H1 (cell line): ENCODE results near the gene CCDC116. TPM values are rescaled to one million over a fixed set of nuclear protein-coding genes. Genes with fewer than 3 reads are reported as not detected.

Source experiments
- BACH1 ChIP-seq: IDR thresholded peaks from 2 replicates; pipeline ENCODE4 v1.6.1; 2012; ENCODE audit warnings: low read length, improper control_type of control experiment
- CBX5 ChIP-seq: fragments of 300-800, 300-1000 bp; sonication (generic); IDR thresholded peaks from 2 replicates; pipeline ENCODE4 v1.7.1; 2016; ENCODE audit warnings: antibody characterized with exemption, low read length, low read depth
- CEBPB ChIP-seq: IDR thresholded peaks from 2 replicates; pipeline ENCODE4 v1.6.1; 2012; ENCODE audit warnings: low read depth, low read length
- CTCF ChIP-seq, 3 experiments: IDR thresholded peaks; 1 replicate in 2 of 3; 2 replicates in 1 of 3; pipeline versions ENCODE4 v1.5.1 to v1.6.1; 2011; ENCODE audit warnings: low read length in 3 of 3, mild to moderate bottlenecking in 3 of 3, inconsistent platforms in 2 of 3, low read depth in 1 of 3, moderate library complexity in 1 of 3; ENCODE audit not compliant: insufficient read depth in 1 of 3; ENCODE audit errors: control extremely low read depth in 1 of 3
- E2F6 ChIP-seq: IDR thresholded peaks from 2 replicates; pipeline ENCODE4 v1.6.1; 2012; ENCODE audit warnings: inconsistent platforms
- EP300 ChIP-seq, 2 experiments: IDR thresholded peaks; 1 replicate in 1 of 2; 2 replicates in 1 of 2; pipeline ENCODE4 v1.6.1; 2011 to 2012; ENCODE audit warnings: low read depth in 2 of 2, low read length in 2 of 2, mild to moderate bottlenecking in 2 of 2, borderline replicate concordance in 1 of 2, inconsistent platforms in 1 of 2, moderate library complexity in 1 of 2
- HDAC6 ChIP-seq: IDR thresholded peaks from one replicate; pipeline ENCODE4 v1.7.1; 2012; ENCODE audit warnings: low read depth, mild to moderate bottlenecking, inconsistent platforms, low read length, moderate library complexity
- JUND ChIP-seq: IDR thresholded peaks from 2 replicates; pipeline ENCODE4 v1.6.1; 2011; ENCODE audit warnings: mild to moderate bottlenecking, improper control_type of control experiment, low read length
- KDM1A ChIP-seq: fragments of 200-600, 300-600 bp; sonication (generic); IDR thresholded peaks from 2 replicates; pipeline ENCODE4 v1.7.1; 2016; ENCODE audit warnings: mild to moderate bottlenecking, low read length, borderline replicate concordance
- KDM5A ChIP-seq: fragments of 200-600 bp; IDR thresholded peaks from 2 replicates; pipeline ENCODE4 v1.7.1; 2012; ENCODE audit warnings: mild to moderate bottlenecking, low read length, inconsistent platforms, mixed read lengths
- MAFK ChIP-seq: IDR thresholded peaks from 2 replicates; pipeline ENCODE4 v1.6.1; 2012; ENCODE audit warnings: low read depth, mild to moderate bottlenecking, improper control_type of control experiment, low read length
- MAX ChIP-seq: IDR thresholded peaks from 2 replicates; pipeline ENCODE4 v1.6.1; 2012; ENCODE audit warnings: inconsistent platforms
- NANOG ChIP-seq: IDR thresholded peaks from 2 replicates; pipeline ENCODE4 v1.6.1; 2011; ENCODE audit warnings: low read length, low read depth, mild to moderate bottlenecking, inconsistent platforms; ENCODE audit not compliant: insufficient read depth, poor library complexity, severe bottlenecking
- NRF1 ChIP-seq: IDR thresholded peaks from 2 replicates; pipeline ENCODE4 v1.6.1; 2011; ENCODE audit warnings: mild to moderate bottlenecking, low read depth, low read length, improper control_type of control experiment
- PHF8 ChIP-seq: fragments of 200-600 bp; sonication (generic); conservative IDR thresholded peaks from 2 replicates; pipeline ENCODE4 v1.7.1; 2012; ENCODE audit warnings: low read depth, mild to moderate bottlenecking, inconsistent platforms, low read length, moderate library complexity
- POU5F1 ChIP-seq: IDR thresholded peaks from 2 replicates; pipeline ENCODE4 v1.6.1; 2011; ENCODE audit warnings: low read depth, mild to moderate bottlenecking, low read length, moderate library complexity
- RAD21 ChIP-seq, 2 experiments: IDR thresholded peaks in 1 of 2; conservative IDR thresholded peaks in 1 of 2; 2 replicates each; pipeline ENCODE4 v1.6.1; 2011; ENCODE audit warnings: low read depth in 2 of 2, low read length in 2 of 2, improper control_type of control experiment in 1 of 2, inconsistent platforms in 1 of 2, mild to moderate bottlenecking in 1 of 2, moderate library complexity in 1 of 2
- RNF2 ChIP-seq: fragments of 200-900, 300-1000 bp; sonication (generic); IDR thresholded peaks from 2 replicates; pipeline ENCODE4 v1.7.1; 2016; ENCODE audit warnings: borderline replicate concordance, low read depth, mild to moderate bottlenecking, antibody characterized with exemption, low read length; ENCODE audit not compliant: poor library complexity, severe bottlenecking; ENCODE audit errors: missing control alignments
- RXRA ChIP-seq: IDR thresholded peaks from 2 replicates; pipeline ENCODE4 v1.6.1; 2011; ENCODE audit warnings: low read depth, mild to moderate bottlenecking, low read length, moderate library complexity; ENCODE audit not compliant: insufficient read depth
- TAF1 ChIP-seq: IDR thresholded peaks from 2 replicates; pipeline ENCODE4 v1.6.1; 2011; ENCODE audit warnings: mild to moderate bottlenecking, low read depth, low read length
- TEAD4 ChIP-seq: IDR thresholded peaks from 2 replicates; pipeline ENCODE4 v1.6.1; 2012; ENCODE audit warnings: low read depth, low read length, inconsistent platforms, mixed read lengths
- polyA plus RNA-seq, 7 experiments: library from polyadenylated mRNA; depleted of rRNA in 3 of 7; stranded (reverse) in 5 of 7; unstranded in 2 of 7; fragments of >200 nt in 5 of 7; fragments of 200-250 nt in 2 of 7; gene quantifications; 1 replicate in 5 of 7; 2 replicates in 1 of 7; 4 replicates in 1 of 7; pipeline versions ENCODE4 v1.2.1 to v1.2.3, GENCODE V29; 2011 to 2013; ENCODE audit warnings: missing spikeins in 2 of 7, mixed read lengths in 2 of 7
- total RNA-seq: library from RNA; stranded (reverse); fragmentation: NEBNext Ultra II Directional; extraction: Animal tissue kit (Norgen Biotek cat#: 25700); gene quantifications from 2 replicates; pipeline ENCODE4 v1.2.1, GENCODE V29; 2021

CCDC116 gene
- total and polyA plus RNA-seq, 2 of the 8 experiments (the other 6 are each of a cell fraction or from before 2014, with no cell fraction given) = 0.08 TPM; not detected in 1

- TF ChIP-seq RAD21 (IDR thresholded peaks at IDR 0.05 in 1 of 2, conservative IDR thresholded peaks at IDR 0.05 in 1 of 2; ENCODE audit: low read depth in 2 of 2, low read length in 2 of 2) = no peak
- no peak for TF ChIP-seq CEBPB
- no peak for TF ChIP-seq CTCF (IDR thresholded peaks at IDR 0.05; ENCODE audit: control extremely low read depth in 1 of 3, insufficient read depth in 1 of 3, low read depth in 1 of 3, low read length in 3 of 3)
- peak; percentile 85 for TF ChIP-seq BACH1
- no peak for TF ChIP-seq JUND
- TF ChIP-seq NANOG = no peak
- TF ChIP-seq HDAC6 = no peak
- TF ChIP-seq CBX5 = no peak
- peak; percentile 10; the same call in 1 of the 2 replicates for TF ChIP-seq PHF8
- no peak for TF ChIP-seq MAFK
- TF ChIP-seq KDM5A = no peak
- TF ChIP-seq POU5F1 = peak; percentile 85
- no peak for TF ChIP-seq TAF1
- TF ChIP-seq KDM1A = no peak; the same call in 1 of the 2 replicates
- TF ChIP-seq MAX = no peak
- no peak for TF ChIP-seq NRF1
- TF ChIP-seq RNF2 = no peak
- TF ChIP-seq TEAD4 = no peak
- no peak for TF ChIP-seq RXRA
- no peak for TF ChIP-seq EP300 (IDR thresholded peaks at IDR 0.05; ENCODE audit: borderline replicate concordance in 1 of 2, low read depth in 2 of 2, low read length in 2 of 2)
- TF ChIP-seq E2F6 = no peak
Observed at GRCh38 chr22:21651521-21652009, 19.0 kb downstream of the CCDC116 start (continued).
